RWPE1 (cell line): ENCODE data around the gene A4GALT.

Experiments
- CTCF ChIA-PET: fragments of 350-600 bp; sonication (Branson Sonifier 250); formaldehyde crosslinking; extraction: SDS; loops from one replicate; lab custom pipeline; 2021; lab: Yijun Ruan, JAX
- POLR2A ChIA-PET: fragments of 400-600 bp; formaldehyde crosslinking; extraction: SDS; loops from one replicate; lab custom pipeline; 2020; ENCODE audit warnings: antibody characterized with exemption; ENCODE audit not compliant: low non-redundant PET; lab: Yijun Ruan, JAX
- DNase-seq: peaks from one replicate; pipeline ENCODE4 v3.0.0; 2012; ENCODE audit warnings: low spot score
- H3K27ac ChIP-seq: fragments of 450-650 bp; 2 replicates; pipeline ENCODE4 v1.5.1; 2017
- TF ChIP-seq, protein P1 (sequence below): fragments of 450-650 bp; conservative IDR thresholded peaks from 2 replicates; pipeline ENCODE4 v1.5.1; 2017; ENCODE audit warnings: low read depth, mild to moderate bottlenecking

Gene A4GALT

GRCh38 chr22:42686756-42687491, 33.7 kb downstream of the A4GALT start:
- TF ChIP-seq, protein P1, sequence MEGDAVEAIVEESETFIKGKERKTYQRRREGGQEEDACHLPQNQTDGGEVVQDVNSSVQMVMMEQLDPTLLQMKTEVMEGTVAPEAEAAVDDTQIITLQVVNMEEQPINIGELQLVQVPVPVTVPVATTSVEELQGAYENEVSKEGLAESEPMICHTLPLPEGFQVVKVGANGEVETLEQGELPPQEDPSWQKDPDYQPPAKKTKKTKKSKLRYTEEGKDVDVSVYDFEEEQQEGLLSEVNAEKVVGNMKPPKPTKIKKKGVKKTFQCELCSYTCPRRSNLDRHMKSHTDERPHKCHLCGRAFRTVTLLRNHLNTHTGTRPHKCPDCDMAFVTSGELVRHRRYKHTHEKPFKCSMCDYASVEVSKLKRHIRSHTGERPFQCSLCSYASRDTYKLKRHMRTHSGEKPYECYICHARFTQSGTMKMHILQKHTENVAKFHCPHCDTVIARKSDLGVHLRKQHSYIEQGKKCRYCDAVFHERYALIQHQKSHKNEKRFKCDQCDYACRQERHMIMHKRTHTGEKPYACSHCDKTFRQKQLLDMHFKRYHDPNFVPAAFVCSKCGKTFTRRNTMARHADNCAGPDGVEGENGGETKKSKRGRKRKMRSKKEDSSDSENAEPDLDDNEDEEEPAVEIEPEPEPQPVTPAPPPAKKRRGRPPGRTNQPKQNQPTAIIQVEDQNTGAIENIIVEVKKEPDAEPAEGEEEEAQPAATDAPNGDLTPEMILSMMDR: no peak

GRCh38 chr22:42685941-42686653, 34.6 kb downstream of the A4GALT start:
- ChIA-PET POLR2A (interaction anchor here (0.6 kb wide), 1 partner anchor 336 kb away, joined by 3 read pairs; no protein-coding TSS in a partner anchor), CTCF (interaction anchor here (0.6 kb wide), 1 partner anchor 98 kb away, joined by 3 read pairs; no protein-coding TSS in a partner anchor)
- peak; percentile 8 for DNase-seq
- H3K27ac ChIP-seq: peak overlapping the region; percentile 99
- TF ChIP-seq, protein P1: no peak; the same call in 1 of the 2 replicates

More at GRCh38 chr22:42686756-42687491, 33.7 kb downstream of the A4GALT start:
- ChIA-PET POLR2A (no interaction called here), CTCF (interaction anchor here (0.7 kb wide), 1 partner anchor 723 kb away, joined by 3 read pairs; no protein-coding TSS in a partner anchor)
- peak overlapping the region; percentile 99 for H3K27ac ChIP-seq
- no peak for DNase-seq

- TF ChIP-seq, protein P1: no peak
- no peak for DNase-seq
- CTCF ChIA-PET: no interaction called here
- H3K27ac ChIP-seq: peak overlapping the region; percentile 99
- POLR2A ChIA-PET: no interaction called here
Observed at GRCh38 chr22:42684462-42685195, 36.0 kb downstream of the A4GALT start.

GRCh38 chr22:42683578-42684283, 36.9 kb downstream of the A4GALT start:
- TF ChIP-seq, protein P1: no peak
- peak overlapping the region; percentile 99 for H3K27ac ChIP-seq
- POLR2A ChIA-PET: no interaction called here
- no peak for DNase-seq
- CTCF ChIA-PET: interaction anchor here (0.9 to 1.1 kb wide), 2 partner anchors 11 to 62 kb away, joined by 3 to 4 read pairs; no protein-coding TSS in a partner anchor

DNA sequence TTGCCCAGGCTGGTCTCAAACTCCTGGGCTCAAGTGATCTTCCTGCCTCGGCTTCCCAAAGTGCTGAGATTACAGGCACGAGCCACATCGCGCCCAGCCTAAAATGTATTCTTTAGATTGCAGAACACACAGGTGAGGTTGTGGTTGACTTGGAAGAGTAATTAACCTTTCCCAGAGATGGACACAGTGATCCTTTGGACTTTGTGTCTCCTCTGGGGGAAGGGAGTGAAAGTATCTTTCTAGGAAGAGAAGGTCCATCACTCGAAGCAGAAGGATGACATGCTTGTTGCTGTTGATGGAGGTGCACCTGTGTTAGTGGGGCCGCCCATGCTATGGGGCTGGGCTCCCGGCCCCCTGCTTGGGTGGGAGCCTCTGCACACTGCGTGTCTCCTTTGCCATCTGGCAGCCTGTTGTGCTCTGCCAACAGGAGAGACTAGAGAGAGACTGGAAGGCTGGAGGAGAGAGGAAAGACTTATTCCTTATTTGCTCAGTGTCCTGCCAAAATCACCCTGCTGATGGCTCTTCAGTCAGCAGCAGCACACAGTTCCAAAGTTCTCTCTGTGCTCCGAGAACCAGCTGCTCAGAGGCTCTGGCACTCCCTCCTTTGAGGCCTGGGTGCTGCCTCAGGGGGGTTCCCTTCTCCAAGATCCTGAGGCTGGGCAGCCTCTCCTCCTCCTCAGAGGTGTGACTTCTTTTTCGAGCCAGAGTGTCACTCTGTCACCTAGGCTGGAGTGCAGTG, 38.4 kb downstream of the A4GALT start:
- POLR2A ChIA-PET: no interaction called here
- H3K27ac ChIP-seq: peak overlapping the region; percentile 99
- DNase-seq: no peak
- TF ChIP-seq, protein P1: no peak
- CTCF ChIA-PET: interaction anchor here (0.9 kb wide), 1 partner anchor 12 kb away, joined by 4 read pairs; no protein-coding TSS in a partner anchor
